HG03469 (cell line): ENCODE results near the gene THAP8.

Source experiments
- ATAC-seq: cut with Tn5 transposase; IDR thresholded peaks from one replicate; pipeline ENCODE4 v1.9.1; 2021; ENCODE audit warnings: mild to moderate bottlenecking, moderate library complexity, moderate number of reproducible peaks; ENCODE audit not compliant: unreplicated experiment

Gene THAP8

GRCh38 chr19:36054119-36054732, at the start of gene THAP8:
Gene THAP8, minus strand, starts transcription at chr19:36054285. Its CDS starts 68 bp downstream, at chr19:36054217.
- ATAC-seq = peak; percentile 66

- no peak for ATAC-seq
Observed at GRCh38 chr19:36103040-36103626, 49.0 kb upstream of the THAP8 start.

- ATAC-seq = no peak
Observed at GRCh38 chr19:36101550-36102327, 47.7 kb upstream of the THAP8 start.

- no peak for ATAC-seq
Observed at GRCh38 chr19:36100476-36100875, 46.4 kb upstream of the THAP8 start.

GRCh38 chr19:36099166-36099785, 45.2 kb upstream of the THAP8 start:
- no peak for ATAC-seq

GRCh38 chr19:36097036-36097435, 43.0 kb upstream of the THAP8 start:
- ATAC-seq = no peak

- ATAC-seq = no peak
Observed at GRCh38 chr19:36093687-36094086, 39.6 kb upstream of the THAP8 start.

GRCh38 chr19:36093146-36093662, 39.1 kb upstream of the THAP8 start:
- no peak for ATAC-seq

- ATAC-seq = no peak
Observed at GRCh38 chr19:36092566-36092965, 38.5 kb upstream of the THAP8 start.

GRCh38 chr19:36090910-36091695, 37.0 kb upstream of the THAP8 start:
- no peak for ATAC-seq

- no peak for ATAC-seq
Observed at GRCh38 chr19:36089847-36090246, 35.8 kb upstream of the THAP8 start.

- ATAC-seq = no peak
Observed at GRCh38 chr19:36086326-36086725, 32.2 kb upstream of the THAP8 start.

GRCh38 chr19:36084231-36085009, 30.3 kb upstream of the THAP8 start:
- no peak for ATAC-seq

- ATAC-seq = no peak
Observed at GRCh38 chr19:36082916-36083315, 28.8 kb upstream of the THAP8 start.

- ATAC-seq = no peak
Observed at GRCh38 chr19:36081894-36082293, 27.8 kb upstream of the THAP8 start.

- ATAC-seq = no peak
Observed at GRCh38 chr19:36081385-36081784, 27.3 kb upstream of the THAP8 start.

GRCh38 chr19:36079389-36079945, 25.4 kb upstream of the THAP8 start:
- no peak for ATAC-seq

GRCh38 chr19:36073121-36073876, 19.2 kb upstream of the THAP8 start:
- no peak for ATAC-seq

GRCh38 chr19:36072081-36072480, 18.0 kb upstream of the THAP8 start:
- ATAC-seq = no peak
